Fibroblast of peridontal ligament (primary cell): Measurements from ENCODE around the gene CRYBB3.
A peak's percentile ranks its signal among the peaks of the same experiment; 100 is the strongest.

Experiments used
- DNase-seq: peaks from one replicate; pipeline ENCODE4 v3.0.0-alpha.2; 2010; ENCODE audit errors: extremely low read depth

Gene CRYBB3

DNA sequence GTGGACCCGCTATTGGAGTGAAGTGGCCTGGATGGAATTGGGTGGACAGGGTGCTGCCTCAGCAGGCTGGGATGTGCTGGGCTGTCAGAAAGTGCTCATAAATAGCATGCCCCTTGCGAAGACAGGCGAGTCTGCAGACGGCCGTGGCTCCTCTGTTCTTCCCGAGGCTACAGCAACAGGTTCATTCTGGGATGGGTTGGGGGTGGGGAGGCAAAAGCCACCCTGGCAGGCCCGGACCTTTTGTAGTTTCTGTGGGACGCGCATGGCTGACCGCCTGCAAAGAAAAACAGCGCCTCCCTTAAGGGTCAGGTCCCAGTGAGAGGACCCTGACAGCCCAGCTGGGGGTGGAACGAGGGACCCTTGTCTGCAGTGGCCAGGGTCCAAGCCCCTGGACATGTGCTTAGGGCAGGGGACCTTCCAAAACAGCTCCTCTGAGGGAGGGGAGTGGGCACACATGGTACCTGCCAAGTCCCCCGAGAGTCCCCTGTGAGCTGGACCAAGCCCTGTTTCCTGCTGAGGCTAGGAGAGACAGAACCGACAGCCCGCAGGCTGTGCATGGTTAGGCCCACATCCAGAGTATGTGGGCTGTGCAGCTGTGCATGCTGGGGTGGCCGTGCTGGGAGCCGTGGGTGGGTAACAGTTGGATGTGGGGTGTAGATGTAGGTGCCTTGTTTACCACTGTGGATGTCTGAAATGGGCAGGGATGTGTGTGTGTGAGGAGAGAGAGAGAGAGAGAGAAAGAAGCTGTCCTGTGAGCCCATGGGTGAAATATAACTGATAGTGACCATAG, at the start of gene CRYBB3:
TSS of gene CRYBB3 (plus strand) at position 128 of the 790 bp plus-strand sequence. CDS start 1,539 bp downstream, outside the sequence.
- DNase-seq: no peak

DNA sequence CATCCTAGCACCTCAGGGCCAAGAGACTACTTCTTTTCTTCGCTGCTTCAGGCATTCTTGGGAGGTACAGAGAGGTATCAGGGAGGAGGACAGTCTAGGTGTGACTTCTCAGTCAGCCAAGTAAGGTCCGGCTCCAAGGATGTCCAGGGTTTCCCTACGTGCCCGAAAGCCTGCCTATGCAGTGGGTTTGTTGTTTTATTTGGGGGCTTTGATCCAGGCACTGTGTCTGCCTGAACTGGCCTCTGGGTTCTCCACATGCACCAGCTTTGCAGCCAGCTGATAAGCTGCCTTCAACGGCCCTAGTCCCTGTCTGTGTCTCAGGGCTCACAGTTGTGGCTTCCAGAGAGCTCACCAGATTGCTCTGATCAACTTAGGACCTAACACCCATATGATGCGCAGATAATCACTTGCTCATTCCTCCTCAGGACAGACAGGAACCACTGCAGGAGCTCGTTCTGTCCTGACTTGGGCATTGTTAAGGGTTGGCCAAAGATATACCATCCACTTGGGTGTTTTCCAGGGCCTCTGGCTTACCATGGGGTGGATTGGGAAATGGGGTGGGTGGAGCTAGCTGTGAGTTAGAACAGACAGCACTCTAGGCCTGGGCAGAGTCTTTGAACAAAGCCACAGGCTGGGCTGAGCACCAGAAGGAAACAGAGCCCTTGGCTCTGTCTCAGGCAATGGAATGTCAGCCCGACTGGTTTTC, 45.5 kb upstream of the CRYBB3 start:
- peak; percentile 51 for DNase-seq

DNA sequence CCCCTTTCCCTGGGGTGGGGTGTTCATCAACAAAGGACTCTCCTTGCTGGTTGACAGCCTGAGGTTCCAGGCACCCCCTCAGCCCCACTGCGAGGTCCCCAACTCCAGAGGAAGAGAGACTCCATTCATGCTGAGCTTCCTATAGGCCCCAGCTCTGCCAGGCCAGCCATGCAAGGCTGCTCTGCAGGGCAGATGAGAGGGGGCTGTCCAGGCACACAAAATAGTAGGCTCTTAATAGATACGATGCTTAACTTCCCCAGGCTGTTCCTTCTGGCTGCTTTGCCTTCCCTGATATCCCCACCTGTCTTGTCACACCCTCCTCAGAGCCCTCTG, 45.0 kb upstream of the CRYBB3 start:
- no peak for DNase-seq

DNA sequence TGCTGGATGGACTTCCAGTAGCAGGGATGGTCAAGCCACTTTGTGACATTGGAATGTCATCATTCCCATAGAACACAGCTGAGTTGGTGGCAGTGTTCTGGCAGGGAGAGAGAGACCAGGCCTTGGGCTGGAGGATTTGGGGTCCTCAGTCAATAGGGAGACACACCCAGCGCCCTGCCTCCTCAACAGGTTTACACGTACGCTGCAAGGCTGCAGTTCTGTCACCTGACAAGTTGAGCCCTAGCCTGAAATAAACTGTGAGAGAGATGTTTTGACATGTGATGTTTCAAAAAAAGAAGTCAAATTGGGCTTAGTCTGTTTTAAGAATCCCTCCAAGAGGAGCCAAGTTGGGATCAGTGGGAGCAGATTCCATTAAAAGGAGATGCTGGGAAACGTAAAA, 42.9 kb upstream of the CRYBB3 start:
- DNase-seq: no peak

DNA sequence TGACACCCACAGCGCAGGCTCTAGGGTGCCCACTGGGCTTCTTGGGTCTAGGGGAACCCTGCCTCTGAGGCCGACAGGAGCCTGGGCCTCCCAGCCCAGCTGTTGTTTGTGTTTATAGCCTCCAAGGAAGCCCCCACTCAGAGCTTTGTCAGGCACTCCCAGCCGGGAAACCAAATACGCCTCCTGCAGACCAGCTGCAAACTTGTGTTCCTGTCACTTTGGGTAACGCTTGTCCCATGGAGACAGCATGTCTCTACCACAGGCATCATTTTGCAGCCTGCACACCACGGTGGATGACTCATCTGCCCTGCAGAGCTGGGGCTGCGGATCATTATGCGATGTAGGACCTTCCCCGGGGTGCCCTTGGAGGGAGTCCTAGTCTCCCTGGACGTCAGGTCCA, 40.6 kb upstream of the CRYBB3 start:
- no peak for DNase-seq

DNA sequence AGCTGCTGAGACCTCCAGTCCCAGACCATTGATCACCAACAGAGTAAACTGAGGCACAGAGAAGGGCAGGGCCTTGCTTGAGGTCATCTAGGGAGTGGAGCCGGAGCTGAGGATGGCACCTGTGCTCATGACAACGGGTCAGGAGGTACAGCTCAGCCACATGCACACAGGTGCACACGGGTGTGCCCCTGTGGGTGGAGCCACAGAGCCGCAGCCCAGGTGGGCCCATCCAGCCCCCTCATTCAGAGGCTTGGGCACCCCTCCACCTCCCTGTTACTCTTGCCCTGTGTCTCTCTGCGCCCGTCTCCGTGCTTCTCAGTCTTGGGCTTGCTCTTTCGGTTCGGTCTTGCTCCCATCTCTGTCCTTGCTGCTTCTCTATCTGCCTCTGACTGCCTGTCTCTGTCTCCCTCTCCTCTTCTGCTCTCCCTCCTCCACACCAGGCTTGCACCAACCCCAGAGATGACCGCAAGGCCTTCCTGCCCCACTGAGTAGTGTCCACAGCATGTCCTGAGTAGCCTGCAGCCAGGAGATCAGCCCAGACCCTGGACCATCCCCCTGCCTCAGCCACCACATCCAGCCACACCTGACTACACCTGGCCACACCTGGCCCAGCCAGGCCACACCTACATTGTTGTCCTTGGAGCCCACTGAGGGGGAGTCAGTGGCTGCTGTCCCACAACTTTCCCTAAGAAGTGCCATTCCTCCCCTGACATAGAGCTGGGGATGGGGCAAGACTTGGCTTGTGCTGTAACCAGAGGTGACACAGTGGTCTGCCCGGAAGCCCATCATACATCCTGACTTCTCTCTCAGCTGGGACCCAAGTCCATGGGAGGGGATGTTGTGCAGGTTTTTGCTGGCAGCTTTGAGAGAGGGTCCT, 39.3 kb upstream of the CRYBB3 start:
- DNase-seq: no peak

DNA sequence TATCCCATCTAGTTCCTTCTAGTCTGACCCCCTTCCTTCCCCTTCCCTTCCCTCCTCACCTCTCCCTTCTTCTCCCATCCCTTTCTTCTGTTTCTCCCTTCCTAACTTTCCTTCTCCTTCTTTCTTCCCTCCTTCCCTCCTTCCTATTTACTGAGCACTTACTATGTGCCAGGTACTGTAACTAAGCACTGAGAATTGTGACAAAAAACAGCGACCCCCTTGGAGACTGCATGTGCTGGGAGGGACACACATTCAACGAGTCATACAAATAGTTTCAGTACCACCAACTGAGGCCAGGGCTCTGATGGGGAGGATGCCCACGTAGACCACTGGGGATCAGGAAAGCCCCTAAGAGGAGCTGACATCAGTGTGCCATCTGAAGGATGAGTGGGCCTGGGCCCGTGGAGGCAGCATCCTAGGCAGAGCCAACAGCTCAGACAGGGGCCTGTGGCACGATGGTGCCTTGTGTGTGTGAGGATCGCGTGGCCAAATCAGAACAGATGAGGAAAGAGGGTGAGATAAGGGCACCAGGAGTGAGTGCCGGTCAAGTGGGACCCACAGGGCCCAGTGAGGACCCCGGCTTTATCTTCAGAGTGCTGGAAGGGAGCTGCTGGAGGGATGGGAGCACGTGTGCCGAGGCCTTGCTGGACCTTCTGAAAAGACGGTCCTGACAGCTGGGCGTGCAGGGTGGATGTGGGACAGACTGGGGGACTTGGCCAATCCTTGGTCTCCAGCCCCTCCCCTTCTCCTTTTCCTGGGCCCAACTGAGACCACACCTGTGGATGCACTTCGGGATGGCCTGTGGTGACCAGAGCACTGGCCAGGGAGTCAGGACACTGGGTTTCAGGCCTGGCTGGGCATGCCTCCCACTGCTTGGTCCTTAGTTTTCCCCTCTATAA, 38.4 kb upstream of the CRYBB3 start:
- DNase-seq: no peak

DNA sequence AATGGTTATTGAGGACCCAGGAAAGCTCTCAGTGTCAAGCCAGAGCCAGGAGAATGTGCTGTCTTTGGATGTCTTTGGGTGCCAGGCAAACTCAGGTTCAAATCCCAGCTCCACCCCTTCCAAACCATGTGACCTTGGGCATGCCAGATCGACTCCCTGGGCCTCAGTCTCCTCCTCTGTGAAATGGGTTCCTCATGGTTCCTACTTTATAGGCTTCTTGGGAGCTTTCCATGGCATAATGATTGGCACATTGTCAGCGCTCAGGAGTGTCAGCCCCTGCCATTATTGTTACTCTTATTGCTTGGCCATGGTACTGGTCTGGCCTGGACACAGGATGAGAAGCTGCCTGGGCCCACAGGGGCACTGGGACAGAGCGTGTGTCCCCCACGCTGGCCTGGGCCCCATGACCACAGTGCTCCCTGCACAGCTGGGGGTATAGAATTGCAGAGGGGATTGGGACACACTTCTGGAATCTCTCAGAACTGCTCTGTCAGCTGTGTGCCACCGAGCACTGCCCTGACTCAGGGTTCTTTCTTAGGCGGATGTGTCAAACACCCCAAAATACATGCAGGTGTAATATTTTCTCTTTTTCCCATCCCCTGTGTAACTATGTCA, 37.6 kb upstream of the CRYBB3 start:
- DNase-seq: no peak

DNA sequence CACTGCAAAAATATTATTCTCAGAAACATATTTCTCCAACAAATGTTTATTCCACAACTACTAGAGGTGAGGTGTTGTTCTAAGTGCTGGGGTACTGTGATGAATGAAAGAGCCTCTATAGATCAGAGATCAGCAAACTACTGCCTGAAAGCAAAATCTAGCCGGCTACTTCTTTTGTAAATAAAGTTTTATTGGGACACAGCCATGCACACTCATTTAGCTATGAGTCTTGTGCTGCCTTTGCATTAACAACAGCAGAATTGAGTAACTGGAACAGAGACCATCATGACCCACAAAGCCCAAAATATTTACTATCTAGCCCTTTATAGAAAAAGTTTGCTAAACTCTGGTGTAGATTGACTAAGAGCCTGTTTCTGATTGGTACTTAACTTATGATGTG, 37.1 kb upstream of the CRYBB3 start:
- DNase-seq: no peak

DNA sequence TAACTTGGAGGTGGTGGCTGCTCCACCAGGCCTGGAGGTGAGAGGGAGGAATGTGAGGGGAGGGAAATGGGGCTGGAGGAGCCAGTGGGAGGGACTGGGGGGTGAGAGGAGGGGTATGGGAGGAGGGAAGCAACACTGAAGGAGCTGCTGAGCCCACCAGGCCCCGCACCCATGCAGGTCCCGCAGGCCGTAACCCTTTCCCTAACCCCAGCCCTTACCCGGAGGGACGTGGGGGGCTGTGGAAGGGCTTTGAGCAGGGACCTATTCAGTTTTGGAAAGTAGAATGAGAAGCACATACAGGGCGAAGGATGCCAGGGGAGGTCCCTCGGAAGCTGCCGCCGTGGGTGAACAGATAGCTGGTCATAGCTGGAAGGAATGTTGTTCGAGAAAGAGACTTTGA, 33.9 kb upstream of the CRYBB3 start:
- DNase-seq: no peak

DNA sequence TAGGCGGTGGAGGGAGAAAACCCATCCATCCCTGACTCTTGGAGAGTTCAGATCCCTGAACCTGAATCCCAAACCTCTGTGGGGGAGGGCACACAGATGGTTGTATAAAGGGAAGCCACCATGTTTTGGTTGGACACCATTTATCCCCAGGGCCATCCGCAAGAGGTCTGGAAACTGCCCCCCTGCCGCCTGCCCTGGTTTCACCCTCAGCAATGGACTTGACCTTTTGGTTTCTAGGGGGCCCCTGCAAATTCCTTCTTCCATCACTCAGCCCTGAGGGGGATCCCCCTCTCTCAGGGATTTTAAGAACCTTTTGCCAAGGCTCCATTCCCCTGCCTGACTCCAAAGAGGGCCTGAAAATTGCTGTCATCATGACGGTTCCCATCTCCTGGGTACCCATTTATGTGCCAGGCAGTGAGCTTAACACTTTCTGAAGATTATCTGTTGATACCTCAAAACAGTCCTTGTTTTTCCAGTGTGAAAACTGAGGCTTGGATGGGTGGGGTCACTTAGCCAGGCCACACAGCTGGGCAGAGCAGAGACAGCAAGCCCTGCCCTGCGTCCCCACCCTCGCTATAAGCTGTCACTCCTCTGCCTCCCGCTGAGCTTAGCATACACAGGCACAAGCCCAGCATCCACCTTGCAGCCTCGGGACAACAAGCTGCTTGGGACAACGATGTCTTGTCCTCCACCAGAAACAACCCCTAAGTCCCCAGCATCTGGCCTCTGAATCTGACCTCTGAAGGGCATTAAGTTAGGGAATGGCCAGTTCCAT, 33.2 kb upstream of the CRYBB3 start:
- no peak for DNase-seq

DNA sequence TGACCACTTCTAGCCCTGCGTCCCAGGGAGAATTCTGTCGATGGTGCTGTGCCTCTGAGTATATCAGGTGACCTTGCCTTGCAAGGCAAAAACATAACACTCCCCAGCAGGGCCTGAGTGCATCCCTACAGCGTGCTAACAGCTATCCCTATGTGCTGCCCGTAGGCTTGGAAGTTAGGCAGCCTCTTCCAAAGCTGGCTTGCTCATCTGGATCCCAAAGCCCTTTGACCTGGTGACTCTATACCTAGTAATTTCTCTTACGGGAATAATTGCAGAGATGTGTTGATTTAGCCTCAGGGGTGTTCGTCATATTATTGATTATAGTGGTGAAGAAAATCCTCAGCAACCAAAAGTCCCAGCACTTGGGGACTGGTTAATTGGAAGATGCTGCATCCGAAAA, 32.6 kb upstream of the CRYBB3 start:
- DNase-seq: no peak

DNA sequence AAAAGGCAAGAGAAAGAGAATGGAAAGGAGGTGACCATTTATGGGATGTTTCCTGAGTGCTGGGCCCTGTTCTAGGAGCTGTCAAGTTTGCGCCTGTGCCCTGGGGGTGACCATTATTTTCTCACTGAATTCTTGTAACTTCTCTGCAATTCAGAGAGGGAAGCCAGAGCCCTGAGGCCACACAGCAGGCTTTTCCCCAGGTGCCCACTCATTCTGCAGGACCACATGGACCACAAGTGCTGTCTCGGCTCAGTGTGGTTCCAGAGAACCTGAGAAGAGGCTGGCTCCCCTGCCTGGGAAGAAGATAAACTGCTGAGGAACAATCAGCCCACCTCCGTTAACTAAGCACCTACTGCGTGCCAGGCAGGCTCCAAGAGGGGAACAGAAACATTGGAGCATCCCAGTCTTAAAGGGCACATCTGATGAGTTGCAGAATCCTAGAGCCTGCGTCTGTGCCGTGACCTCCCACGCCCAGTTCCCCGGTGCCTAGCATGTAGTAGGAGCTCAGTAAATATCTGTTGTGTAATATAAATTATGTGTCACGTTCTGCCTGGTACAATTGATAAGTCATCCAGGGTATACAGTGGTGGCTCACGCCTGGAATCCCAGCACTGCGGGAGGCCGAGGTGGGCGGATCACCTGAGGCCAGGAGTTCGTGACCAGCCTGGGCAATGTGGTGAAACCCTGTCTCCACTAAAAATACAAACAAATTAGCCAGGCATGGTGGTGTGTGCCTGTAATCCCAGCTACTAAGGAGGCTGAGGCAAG, 31.6 kb upstream of the CRYBB3 start:
- DNase-seq: no peak

DNA sequence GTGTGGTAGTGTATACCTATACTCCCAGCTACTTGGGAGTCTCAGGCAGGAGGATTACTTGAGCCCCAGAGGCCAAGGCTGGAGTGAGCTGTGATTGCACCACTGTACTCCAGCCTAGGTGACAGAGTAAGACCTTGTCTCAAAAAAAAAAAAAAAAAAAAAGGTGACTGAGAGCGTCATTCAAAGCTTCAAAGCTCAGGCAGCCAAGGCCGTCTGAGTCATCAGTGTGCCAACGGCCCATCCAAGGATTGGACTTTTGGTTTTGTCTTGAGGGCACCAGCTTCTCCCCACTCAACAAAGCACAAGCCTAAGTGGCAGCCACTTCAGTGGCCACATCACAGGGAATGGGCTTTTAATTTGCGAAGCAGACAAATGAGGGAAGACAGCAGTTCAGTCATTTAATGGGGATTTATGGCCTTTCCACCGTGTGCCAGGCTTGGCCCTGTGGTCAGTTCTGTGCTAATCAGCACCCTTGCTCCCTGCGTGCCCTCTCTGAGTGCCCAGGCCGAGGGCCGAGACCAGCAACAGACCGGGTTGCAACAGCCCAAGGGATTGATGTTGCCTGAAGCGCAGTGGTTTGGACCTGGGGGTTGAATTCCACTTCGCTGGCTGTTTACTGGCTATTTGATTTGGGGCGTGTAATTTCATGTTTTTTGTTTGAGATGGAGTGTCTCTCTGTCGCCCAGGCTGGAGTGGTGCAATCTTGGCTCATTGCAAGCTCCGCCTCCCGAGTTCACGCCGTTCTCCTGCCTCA, 30.2 kb upstream of the CRYBB3 start:
- no peak for DNase-seq

DNA sequence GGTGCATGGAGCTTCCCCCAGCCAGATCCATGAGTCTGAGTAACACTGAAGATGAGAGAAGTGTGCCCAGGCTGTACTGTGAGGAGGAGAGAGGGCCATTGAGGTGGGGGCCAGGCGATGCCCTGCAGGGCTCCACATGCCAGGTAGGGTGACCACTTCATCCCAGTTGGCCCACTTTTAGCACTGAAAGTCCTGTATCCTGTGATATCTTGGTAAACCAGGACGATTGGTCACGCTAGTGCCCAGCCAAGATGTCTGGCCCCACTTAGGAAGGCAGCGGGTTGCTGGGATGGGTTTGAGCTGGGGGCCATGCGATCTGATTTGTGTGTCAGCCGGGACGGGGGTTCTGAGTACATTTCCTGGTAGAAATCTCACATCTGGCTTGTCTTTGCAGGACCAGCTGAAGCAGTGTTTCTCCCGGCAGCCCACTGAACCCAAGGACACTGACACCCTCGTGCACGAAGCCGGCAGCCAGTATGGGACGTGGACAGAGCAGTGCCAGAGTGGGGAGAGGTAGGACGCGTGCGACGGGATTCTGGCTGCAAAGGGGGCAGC, 29.2 kb upstream of the CRYBB3 start:
- DNase-seq: no peak

DNA sequence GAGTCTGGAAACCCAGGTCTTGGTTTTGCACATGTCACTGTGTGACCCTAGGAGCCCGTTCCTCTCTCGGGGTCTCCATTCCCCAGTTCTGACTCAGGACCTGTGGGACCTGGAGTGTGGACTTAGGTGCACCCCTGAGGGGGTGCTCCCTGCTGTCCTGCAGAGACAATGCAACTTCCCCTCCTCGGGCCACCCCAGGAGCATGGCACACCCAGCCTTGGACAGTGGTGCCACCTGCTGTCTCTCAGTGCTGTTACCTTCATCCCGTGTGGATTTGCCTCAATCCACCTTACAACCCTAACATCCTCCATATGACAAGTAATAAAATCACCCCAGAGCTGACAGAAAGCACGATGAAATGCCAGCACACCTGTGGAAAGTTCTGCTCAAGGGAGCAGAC, 27.5 kb upstream of the CRYBB3 start:
- no peak for DNase-seq

DNA sequence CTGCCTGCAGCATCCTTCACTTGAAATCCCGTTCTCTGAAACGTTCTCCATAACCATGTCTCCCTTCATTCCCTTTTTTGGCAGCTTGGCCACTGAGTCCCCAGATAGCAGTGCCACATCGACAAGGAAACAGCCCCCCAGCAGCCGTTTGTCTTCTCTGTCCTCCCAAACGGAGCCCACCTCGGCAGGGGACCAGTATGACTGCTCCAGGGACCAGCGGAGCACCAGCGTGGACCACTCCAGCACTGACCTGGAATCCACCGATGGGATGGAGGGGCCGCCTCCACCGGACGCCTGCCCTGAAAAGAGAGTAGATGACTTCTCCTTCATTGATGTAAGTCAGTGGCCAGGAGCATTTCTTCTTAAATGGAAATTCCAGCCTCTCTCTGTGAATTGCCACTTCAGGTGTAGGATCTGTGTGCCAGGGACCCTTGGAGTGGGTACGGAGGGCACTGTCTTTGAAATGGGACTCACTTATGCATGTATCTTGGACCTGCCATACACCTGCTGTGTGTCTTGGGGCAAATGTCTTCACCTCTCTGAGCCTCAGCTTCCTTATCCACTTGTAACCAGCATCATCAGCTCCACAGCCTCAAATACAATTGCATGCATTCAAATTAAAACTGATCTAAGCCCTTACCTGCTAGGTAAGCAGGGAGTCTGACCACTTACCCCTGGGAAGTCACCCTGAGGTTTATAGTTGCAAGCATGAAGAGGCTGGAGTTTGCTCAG, 25.3 kb upstream of the CRYBB3 start:
- DNase-seq: no peak

DNA sequence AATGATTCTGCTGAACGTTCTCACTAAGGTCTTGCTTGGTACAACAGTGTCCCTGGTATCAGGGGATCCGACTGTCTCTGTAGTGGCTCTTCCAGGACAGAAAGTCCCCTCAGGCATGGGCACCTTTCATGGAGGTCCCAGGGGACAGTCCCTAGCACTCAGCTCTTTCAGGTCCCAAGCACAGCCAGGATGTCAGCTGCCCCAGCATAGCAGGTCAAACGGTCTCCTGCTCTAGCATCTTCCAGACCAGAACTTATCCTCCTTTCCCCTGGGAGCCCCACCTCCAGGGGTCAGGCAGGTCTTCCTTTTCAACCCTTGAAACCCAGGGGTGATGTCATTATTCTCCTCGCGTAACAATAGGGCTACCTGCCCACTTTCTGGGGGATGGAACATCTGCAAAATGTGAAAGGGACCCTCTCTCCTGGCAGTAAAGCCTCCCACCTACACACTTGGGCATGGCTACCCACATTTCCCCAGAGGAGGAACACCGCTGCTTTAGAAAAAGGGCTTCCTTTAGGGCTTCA, 24.7 kb upstream of the CRYBB3 start:
- no peak for DNase-seq
